Panc1 (cell line): ENCODE measurements around the gene ACSBG1.

ENCODE experiments used
- CTCF ChIP-seq: fragments of 450-650 bp; IDR thresholded peaks from 2 replicates; pipeline ENCODE4 v1.5.1; 2017; ENCODE audit warnings: mild to moderate bottlenecking
- POLR2AphosphoS5 ChIP-seq: IDR thresholded peaks from 2 replicates; pipeline ENCODE4 v1.6.1; 2012; ENCODE audit warnings: mild to moderate bottlenecking, low read depth, low read length, moderate library complexity
- REST ChIP-seq, 2 experiments: IDR thresholded peaks; 2 replicates each; pipeline ENCODE4 v1.6.1; 2011 to 2012; ENCODE audit warnings: low read depth in 2 of 2, control low read depth in 1 of 2, low read length in 1 of 2, mild to moderate bottlenecking in 1 of 2, moderate library complexity in 1 of 2; ENCODE audit not compliant: insufficient read depth in 1 of 2
- SIN3A ChIP-seq: IDR thresholded peaks from 2 replicates; pipeline ENCODE4 v1.6.1; 2012; ENCODE audit warnings: low read depth, mild to moderate bottlenecking, low read length, moderate library complexity, borderline replicate concordance; ENCODE audit not compliant: insufficient read depth
- TCF7L2 ChIP-seq: IDR thresholded peaks from 2 replicates; pipeline ENCODE4 v1.6.1; 2011; ENCODE audit warnings: mild to moderate bottlenecking, low read depth, low read length, inconsistent platforms

- no peak for TF ChIP-seq CTCF
- TF ChIP-seq TCF7L2: no peak
- no peak for TF ChIP-seq REST (IDR thresholded peaks at IDR 0.05; ENCODE audit: insufficient read depth in 1 of 2, low read depth in 2 of 2, low read length in 1 of 2)
- no peak for TF ChIP-seq SIN3A
- no peak for TF ChIP-seq POLR2AphosphoS5
These were observed 20.4 kb downstream of the ACSBG1 start for GRCh38 chr15:78213956-78214355.
